GM12872 (cell line): Measurements from ENCODE around the gene B3GAT2.

ENCODE experiments used
- CTCF ChIP-seq: IDR thresholded peaks from 3 replicates; pipeline ENCODE4 v1.5.1; 2011; ENCODE audit warnings: low read depth, mild to moderate bottlenecking, low read length, moderate library complexity; ENCODE audit not compliant: insufficient read depth

The B3GAT2 gene

GRCh38 chr6:70821751-70822150 lies 135.1 kb downstream of the B3GAT2 start:
- no peak for TF ChIP-seq CTCF

GRCh38 chr6:70820778-70821177 lies 136.1 kb downstream of the B3GAT2 start:
- TF ChIP-seq CTCF: no peak

- TF ChIP-seq CTCF: no peak
These were observed 137.2 kb downstream of the B3GAT2 start for GRCh38 chr6:70819646-70820045.

GRCh38 chr6:70813885-70814284 lies 143.0 kb downstream of the B3GAT2 start:
- TF ChIP-seq CTCF: no peak

GRCh38 chr6:70811788-70812187 lies 145.1 kb downstream of the B3GAT2 start:
- TF ChIP-seq CTCF: no peak
